ENCODE measurements around the gene TMEM86B.

- TF ChIP-seq CTCF (conservative IDR thresholded peaks at IDR 0.05), result no peak
- no peak for TF ChIP-seq EZH2 (IDR thresholded peaks at IDR 0.05; ENCODE audit: low read depth)
Measured at GRCh38 chr19:55209693-55210472, 18.7 kb downstream of the TMEM86B start.

Measured in PC-9 (cell line).